Panc1 (cell line): ENCODE measurements around the gene ADGRV1. TPM values are rescaled to one million over a fixed set of nuclear protein-coding genes. Genes with fewer than 3 reads are reported as not detected.

Source experiments
- ATAC-seq: fragments of 200-7000 bp; cut with Tn5 transposase; 2 replicates; pipeline ENCODE4 v1.9.1; 2020; ENCODE audit warnings: mild to moderate bottlenecking, moderate library complexity
- BruUV-seq: library from RNA; stranded (reverse); fragments of 400-500 nt; replicated peaks from 2 replicates; lab custom pipeline; 2021; lab: Mats Ljungman, UMichigan
- CTCF ChIA-PET: fragments of 300-600 bp; sonication (Branson Sonifier 250); formaldehyde crosslinking; loops from one replicate; lab custom pipeline; 2022; ENCODE audit warnings: antibody characterized with exemption; lab: Charles Lee
- POLR2A ChIA-PET: fragments of 300-600 bp; sonication (Branson Sonifier 250); formaldehyde crosslinking; loops from one replicate; lab custom pipeline; 2022; ENCODE audit warnings: antibody characterized with exemption; lab: Charles Lee
- DNase-seq: peaks from one replicate; pipeline ENCODE4 v3.0.0-alpha.2; 2010; ENCODE audit warnings: low read depth, low spot score
- H3K27ac ChIP-seq: 2 replicates; pipeline ENCODE4 v1.5.1; 2011; ENCODE audit warnings: mild to moderate bottlenecking, low read length, inconsistent platforms
- H3K27me3 ChIP-seq: fragments of 200-500 bp; sonication (Bioruptor generic); 2 replicates; pipeline ENCODE4 v1.6.0; 2014; ENCODE audit warnings: low read length, inconsistent platforms; ENCODE audit not compliant: control insufficient read depth, insufficient read depth
- H3K36me3 ChIP-seq: fragments of 200-500 bp; sonication (Bioruptor generic); 2 replicates; pipeline ENCODE4 v1.5.1; 2014; ENCODE audit warnings: inconsistent platforms, mild to moderate bottlenecking, low read length, moderate library complexity; ENCODE audit not compliant: control insufficient read depth, insufficient read depth
- H3K4me1 ChIP-seq: 2 replicates; pipeline ENCODE4 v1.5.1; 2011; ENCODE audit warnings: inconsistent platforms, mild to moderate bottlenecking, low read length, moderate library complexity; ENCODE audit not compliant: control insufficient read depth, insufficient read depth
- H3K4me3 ChIP-seq, 2 experiments: 2 replicates each; pipeline ENCODE4 v1.5.1; 2011 to 2012; ENCODE audit warnings: low read depth in 2 of 2, low read length in 2 of 2, mild to moderate bottlenecking in 2 of 2, inconsistent platforms in 1 of 2, moderate library complexity in 1 of 2
- H3K9me3 ChIP-seq: fragments of 200-500 bp; sonication (Bioruptor generic); 2 replicates; pipeline ENCODE4 v1.5.1; 2014; ENCODE audit warnings: low read depth, mild to moderate bottlenecking, inconsistent platforms, low read length, moderate library complexity; ENCODE audit not compliant: control insufficient read depth, insufficient read depth
- POLR2AphosphoS5 ChIP-seq: IDR thresholded peaks from 2 replicates; pipeline ENCODE4 v1.6.1; 2012; ENCODE audit warnings: mild to moderate bottlenecking, low read depth, low read length, moderate library complexity
- REST ChIP-seq, 2 experiments: IDR thresholded peaks; 2 replicates each; pipeline ENCODE4 v1.6.1; 2011 to 2012; ENCODE audit warnings: low read depth in 2 of 2, control low read depth in 1 of 2, low read length in 1 of 2, mild to moderate bottlenecking in 1 of 2, moderate library complexity in 1 of 2; ENCODE audit not compliant: insufficient read depth in 1 of 2
- SIN3A ChIP-seq: IDR thresholded peaks from 2 replicates; pipeline ENCODE4 v1.6.1; 2012; ENCODE audit warnings: low read depth, mild to moderate bottlenecking, low read length, moderate library complexity, borderline replicate concordance; ENCODE audit not compliant: insufficient read depth
- TCF7L2 ChIP-seq: IDR thresholded peaks from 2 replicates; pipeline ENCODE4 v1.6.1; 2011; ENCODE audit warnings: mild to moderate bottlenecking, low read depth, low read length, inconsistent platforms
- in situ Hi-C: cut with HindIII; loops from 2 replicates; pipeline ENCODE4 v1.10.0; 2016; ENCODE audit warnings: low sequenced_read_pairs, low pct_unique_long_range_greater_than_20kb
- intact Hi-C: fragments of 100-400 bp; cut with micrococcal nuclease; formaldehyde crosslinking; loops from one replicate; pipeline ENCODE4 v1.10.0; 2022; ENCODE audit not compliant: unreplicated experiment
- total RNA-seq: library from RNA; stranded (reverse); gene quantifications from one replicate; pipeline ENCODE4 v1.2.1, GENCODE V29; 2021; ENCODE audit not compliant: unreplicated experiment
- TF ChIP-seq, protein P1 (sequence below): fragments of 450-650 bp; IDR thresholded peaks from 2 replicates; pipeline ENCODE4 v1.5.1; 2017; ENCODE audit warnings: mild to moderate bottlenecking

Gene ADGRV1
- total RNA-seq, 1 experiment from 2014 or later: 0.49 TPM

DNA sequence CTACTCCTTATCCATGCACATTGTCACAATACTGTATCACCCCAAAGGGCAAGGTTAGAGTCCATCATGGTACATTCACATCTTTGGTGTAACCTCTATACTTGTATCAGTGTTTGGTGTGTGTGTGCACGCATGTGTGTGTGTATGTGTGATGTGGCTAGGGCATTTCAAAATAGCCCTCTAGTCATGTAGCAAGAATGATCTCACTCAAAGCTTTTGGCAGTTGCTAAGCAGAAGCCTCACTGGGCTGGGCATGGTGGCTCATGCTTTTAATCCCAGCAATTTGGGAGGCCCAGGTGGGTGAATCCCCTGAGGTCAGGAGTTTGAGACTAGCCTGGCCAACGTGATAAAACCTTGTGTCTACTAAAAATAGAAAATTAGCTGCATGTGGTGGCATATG lies 245.3 kb downstream of the ADGRV1 start:
- intact Hi-C loops: no loop called here
- no peak overlapping the region for H3K27ac ChIP-seq
- peaks cover 10% of the 10 kb centered on the region; the same call in 1 of the 2 replicates for H3K27me3 ChIP-seq
- TF ChIP-seq TCF7L2 (no peak), REST (IDR thresholded peaks at IDR 0.05; ENCODE audit: insufficient read depth in 1 of 2, low read depth in 2 of 2, low read length in 1 of 2) (no peak), SIN3A (no peak), POLR2AphosphoS5 (no peak)
- TF ChIP-seq, protein P1, sequence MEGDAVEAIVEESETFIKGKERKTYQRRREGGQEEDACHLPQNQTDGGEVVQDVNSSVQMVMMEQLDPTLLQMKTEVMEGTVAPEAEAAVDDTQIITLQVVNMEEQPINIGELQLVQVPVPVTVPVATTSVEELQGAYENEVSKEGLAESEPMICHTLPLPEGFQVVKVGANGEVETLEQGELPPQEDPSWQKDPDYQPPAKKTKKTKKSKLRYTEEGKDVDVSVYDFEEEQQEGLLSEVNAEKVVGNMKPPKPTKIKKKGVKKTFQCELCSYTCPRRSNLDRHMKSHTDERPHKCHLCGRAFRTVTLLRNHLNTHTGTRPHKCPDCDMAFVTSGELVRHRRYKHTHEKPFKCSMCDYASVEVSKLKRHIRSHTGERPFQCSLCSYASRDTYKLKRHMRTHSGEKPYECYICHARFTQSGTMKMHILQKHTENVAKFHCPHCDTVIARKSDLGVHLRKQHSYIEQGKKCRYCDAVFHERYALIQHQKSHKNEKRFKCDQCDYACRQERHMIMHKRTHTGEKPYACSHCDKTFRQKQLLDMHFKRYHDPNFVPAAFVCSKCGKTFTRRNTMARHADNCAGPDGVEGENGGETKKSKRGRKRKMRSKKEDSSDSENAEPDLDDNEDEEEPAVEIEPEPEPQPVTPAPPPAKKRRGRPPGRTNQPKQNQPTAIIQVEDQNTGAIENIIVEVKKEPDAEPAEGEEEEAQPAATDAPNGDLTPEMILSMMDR: no peak
- ATAC-seq: no peak
- ChIA-PET CTCF (no interaction called here), POLR2A (no interaction called here)
- no TSS peak for BruUV-seq
- no peak for DNase-seq
- no peak overlapping the region for H3K4me3 ChIP-seq
- no peaks in the 10 kb centered on the region for H3K9me3 ChIP-seq
- H3K4me1 ChIP-seq: no peaks in the 10 kb centered on the region
- in situ Hi-C loops: no loop called here
- no peaks in the 10 kb centered on the region for H3K36me3 ChIP-seq

- CTCF ChIA-PET: no interaction called here
- in situ Hi-C loops: no loop called here
- Histone ChIP-seq H3K4me3 (no peak overlapping the region), H3K36me3 (no peaks in the 10 kb centered on the region), H3K9me3 (no peaks in the 10 kb centered on the region), H3K4me1 (no peaks in the 10 kb centered on the region), H3K27me3 (peaks cover 10% of the 10 kb centered on the region; the same call in 1 of the 2 replicates), H3K27ac (no peak overlapping the region)
- POLR2A ChIA-PET: no interaction called here
- intact Hi-C loops: no loop called here
- ATAC-seq (no peak), DNase-seq (no peak)
- TF ChIP-seq TCF7L2 (no peak), POLR2AphosphoS5 (no peak), SIN3A (no peak), REST (IDR thresholded peaks at IDR 0.05; ENCODE audit: insufficient read depth in 1 of 2, low read depth in 2 of 2, low read length in 1 of 2) (no peak)
- TF ChIP-seq, protein P1: no peak
- BruUV-seq: no TSS peak
Observed at GRCh38 chr5:90807496-90807895, 248.9 kb downstream of the ADGRV1 start.
